ENCODE measurements around the gene ATP13A2.

ATP13A2 gene

DNA sequence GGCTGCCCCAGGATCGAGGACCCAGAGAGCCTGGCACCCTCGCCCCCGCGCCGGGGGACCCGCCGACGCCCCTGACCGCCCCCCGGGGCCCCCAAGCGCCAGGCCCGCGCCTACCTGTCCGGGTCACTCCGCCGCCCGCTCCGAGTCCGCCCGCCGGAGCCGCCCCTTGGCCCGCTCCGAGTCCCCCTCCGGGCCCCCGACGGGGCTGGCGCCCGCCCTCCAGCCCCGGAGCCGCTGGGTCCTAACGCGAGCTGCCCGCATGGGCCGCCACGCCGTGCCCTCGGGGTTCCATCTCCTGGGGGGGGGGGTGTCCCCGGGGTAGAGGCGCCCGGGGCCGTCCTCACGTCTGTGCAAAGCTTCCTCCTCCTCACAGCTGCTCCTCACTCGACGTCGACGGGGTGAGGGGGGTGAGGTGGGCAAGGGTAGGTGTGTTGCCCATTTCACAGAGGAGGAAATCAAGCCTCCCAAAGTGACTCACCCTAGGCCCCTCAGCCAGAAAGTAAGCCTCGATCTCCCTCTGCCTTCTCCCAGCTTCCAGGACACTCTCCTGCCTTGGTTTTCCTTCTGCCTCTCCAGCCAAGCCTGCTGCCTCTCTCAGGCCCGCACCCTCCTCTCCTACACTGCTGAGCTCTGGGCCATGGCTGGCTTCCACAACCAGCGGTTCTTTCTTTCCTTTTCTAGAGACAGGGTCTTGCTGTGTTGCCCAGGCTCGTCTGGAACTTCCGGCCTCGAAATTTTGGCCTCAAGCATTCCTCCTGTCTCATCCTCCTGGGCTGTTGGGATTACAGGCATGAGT, 31.1 kb downstream of the ATP13A2 start, which contains the start of gene MFAP2:
MFAP2 (minus strand) TSS at position 148 of the 796 bp plus-strand sequence. CDS start 2,347 bp downstream, outside the sequence.
- DNase-seq (ENCODE audit: low read depth) = peak; percentile 50
- peak within 1 kb of the TSS; percentile 88 for H3K4me3 ChIP-seq (replicated peaks; ENCODE audit: low read depth, low read length)
- TF ChIP-seq, protein P1, sequence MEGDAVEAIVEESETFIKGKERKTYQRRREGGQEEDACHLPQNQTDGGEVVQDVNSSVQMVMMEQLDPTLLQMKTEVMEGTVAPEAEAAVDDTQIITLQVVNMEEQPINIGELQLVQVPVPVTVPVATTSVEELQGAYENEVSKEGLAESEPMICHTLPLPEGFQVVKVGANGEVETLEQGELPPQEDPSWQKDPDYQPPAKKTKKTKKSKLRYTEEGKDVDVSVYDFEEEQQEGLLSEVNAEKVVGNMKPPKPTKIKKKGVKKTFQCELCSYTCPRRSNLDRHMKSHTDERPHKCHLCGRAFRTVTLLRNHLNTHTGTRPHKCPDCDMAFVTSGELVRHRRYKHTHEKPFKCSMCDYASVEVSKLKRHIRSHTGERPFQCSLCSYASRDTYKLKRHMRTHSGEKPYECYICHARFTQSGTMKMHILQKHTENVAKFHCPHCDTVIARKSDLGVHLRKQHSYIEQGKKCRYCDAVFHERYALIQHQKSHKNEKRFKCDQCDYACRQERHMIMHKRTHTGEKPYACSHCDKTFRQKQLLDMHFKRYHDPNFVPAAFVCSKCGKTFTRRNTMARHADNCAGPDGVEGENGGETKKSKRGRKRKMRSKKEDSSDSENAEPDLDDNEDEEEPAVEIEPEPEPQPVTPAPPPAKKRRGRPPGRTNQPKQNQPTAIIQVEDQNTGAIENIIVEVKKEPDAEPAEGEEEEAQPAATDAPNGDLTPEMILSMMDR (IDR thresholded peaks at IDR 0.05; ENCODE audit: low read length, missing control alignments) = no peak

DNA sequence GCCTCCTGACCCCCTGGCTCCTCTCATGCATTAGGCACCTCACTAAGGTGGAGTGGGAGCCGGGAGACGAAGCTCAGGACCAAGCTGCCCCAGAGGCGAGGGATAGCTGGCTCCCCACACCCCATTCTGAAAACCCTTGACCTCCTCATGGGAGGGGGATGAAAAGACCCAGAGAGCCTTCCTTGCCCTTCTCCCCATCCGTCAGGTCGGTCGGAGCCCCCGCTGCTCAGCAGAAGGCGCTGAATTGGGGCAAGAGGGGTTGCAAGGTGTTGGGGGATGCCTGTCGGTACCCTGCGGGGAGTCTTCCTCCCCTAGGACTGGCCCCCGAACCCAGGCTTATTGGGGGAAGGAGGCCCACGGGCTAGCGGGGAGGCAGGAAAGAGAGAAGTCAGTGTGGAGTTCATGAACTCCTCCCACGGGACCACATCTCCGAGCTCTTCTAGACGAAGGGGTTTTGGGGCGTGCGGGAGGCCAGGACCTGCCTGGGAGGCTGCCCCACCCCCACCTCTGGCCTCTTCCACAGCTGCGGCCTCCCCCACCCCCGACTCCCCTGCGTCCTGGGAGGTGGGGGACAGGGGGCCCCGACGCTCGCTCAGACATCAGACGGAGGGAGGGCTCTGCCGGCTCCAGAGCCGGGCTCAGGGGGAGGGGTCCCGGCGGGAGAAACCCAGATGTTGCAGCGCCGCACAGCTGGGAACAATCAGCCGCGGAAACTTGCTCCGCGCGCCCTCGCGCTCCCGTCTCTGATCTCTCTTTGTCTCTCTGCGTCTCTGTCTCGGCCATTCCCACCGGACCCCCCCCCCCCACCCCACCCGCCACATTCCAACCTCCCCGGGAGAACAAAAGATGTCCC, 32.0 kb downstream of the ATP13A2 start:
- DNase-seq (ENCODE audit: low read depth) = peak; percentile 75
- peak overlapping the region; percentile 88 for H3K4me3 ChIP-seq (replicated peaks; ENCODE audit: low read depth, low read length)
- TF ChIP-seq, protein P1 (IDR thresholded peaks at IDR 0.05; ENCODE audit: low read length, missing control alignments) = no peak

DNA sequence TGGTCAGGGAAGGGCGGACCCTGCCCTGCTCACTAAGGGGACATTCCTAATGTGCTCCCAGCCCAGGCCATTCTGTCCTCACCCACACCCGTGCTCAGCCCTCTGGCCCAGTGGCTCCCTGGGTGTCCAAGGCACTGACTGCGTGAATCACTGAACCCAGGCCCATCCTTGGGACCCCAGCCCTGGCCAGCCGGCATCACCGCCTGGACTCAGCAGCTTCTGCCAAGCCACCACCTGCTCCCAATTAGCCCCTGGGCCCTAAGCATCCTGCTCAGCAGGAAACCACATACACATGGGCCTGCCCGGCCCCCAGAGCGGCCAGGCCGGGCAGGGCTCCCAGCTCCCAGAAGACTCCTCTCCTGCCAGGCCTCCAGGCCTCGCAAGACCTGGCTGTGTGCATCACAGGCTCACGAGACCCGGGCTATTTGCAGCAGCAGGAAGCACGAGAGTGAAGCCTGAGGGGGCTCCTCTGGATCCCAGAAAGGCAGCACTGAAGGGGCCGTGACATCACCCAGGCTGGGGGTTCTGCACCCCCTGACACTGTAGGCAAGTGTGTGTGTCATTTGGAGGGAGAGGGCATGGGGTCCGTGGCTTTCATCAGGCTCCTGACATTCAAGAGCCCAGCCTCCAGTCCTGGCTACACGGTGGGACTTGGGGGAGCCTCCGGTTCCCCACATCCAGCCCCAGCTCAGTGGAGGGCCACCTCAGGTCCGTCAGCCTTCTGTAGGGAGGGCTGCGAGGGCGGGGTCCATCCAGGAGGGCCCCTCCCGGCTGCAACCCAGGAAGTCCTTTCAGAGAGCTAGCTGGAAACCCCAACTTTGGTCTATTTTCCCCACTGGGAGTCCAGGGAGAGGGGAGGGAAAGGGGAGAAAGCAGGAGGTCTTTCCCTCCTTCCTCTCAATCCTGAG, 32.9 kb downstream of the ATP13A2 start:
- peak; percentile 88 for DNase-seq (ENCODE audit: low read depth)
- TF ChIP-seq, protein P1 (IDR thresholded peaks at IDR 0.05; ENCODE audit: low read length, missing control alignments) = no peak
- peak overlapping the region; percentile 88 for H3K4me3 ChIP-seq (replicated peaks; ENCODE audit: low read depth, low read length)

DNA sequence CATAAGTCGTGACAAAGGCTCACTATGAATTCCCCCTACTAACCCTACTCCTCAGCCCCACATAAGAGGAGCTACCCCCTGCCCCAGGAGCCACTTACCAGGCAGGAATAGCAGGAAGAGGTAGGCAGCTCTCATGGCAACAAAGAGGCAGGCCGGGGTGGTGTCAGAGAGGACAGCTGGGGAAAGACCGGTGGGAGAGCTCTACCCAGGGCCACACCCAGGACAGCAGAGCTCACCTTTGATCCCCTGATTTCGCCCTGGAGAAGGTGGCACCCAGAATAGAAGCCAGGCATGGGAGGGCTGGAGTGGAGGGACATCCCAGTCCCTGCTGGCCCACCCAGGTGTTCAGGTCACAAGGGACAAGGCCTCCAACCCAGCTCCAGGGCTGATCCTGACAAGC, 33.6 kb downstream of the ATP13A2 start:
- TF ChIP-seq, protein P1 (IDR thresholded peaks at IDR 0.05; ENCODE audit: low read length, missing control alignments) = no peak
- peak overlapping the region; percentile 88 for H3K4me3 ChIP-seq (replicated peaks; ENCODE audit: low read depth, low read length)
- no peak for DNase-seq (ENCODE audit: low read depth)

DNA sequence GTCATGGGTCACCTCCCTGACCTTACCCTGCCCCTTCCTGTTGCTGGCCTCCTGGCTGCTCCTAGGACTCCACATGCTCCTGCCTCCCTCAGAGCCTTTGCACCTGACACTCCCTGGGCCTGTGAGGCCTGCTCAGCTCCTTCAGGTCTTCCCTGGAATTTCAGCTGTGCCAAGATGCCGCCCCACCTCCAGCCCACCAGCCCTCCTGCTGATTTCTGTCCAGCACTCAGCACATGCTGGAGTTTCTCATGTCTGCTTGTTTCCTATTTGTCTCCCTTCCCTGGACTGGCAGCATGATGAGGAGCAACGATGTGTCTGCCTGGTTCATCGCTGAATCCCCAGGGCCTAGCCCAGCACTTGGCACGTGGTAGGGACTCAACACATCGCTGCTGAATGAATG, 34.4 kb downstream of the ATP13A2 start:
- H3K4me3 ChIP-seq (replicated peaks; ENCODE audit: low read depth, low read length) = no peak overlapping the region
- DNase-seq (ENCODE audit: low read depth) = no peak
- TF ChIP-seq, protein P1 (IDR thresholded peaks at IDR 0.05; ENCODE audit: low read length, missing control alignments) = no peak

DNA sequence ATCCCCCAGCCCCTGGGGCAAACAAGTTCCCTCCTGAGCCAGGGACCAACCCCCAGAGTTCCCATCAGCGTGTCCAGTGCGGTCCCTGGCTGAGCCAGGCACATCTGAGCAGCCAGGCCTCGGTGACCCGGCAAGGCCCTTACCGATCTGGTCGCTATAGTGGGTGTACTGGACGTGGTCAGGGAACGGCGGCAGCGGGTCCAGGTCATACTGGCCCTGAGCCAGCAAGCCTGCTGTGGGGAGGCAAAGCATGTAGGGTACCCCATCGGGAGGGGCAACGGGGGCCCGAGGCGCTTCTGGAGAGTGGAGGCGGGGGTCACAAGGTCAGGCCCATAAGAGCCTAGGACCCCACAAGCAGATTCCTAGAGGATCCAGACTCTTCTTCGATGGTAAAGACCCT, 34.8 kb downstream of the ATP13A2 start:
- no peak overlapping the region for H3K4me3 ChIP-seq (replicated peaks; ENCODE audit: low read depth, low read length)
- TF ChIP-seq, protein P1 (IDR thresholded peaks at IDR 0.05; ENCODE audit: low read length, missing control alignments) = no peak

More for the DNA sequence above, 34.8 kb downstream of the ATP13A2 start:
- DNase-seq (ENCODE audit: low read depth) = no peak
